Activated naive CD4-positive, alpha-beta T cell treated with anti-CD3 and anti-CD28 coated beads, Interleukin-2, amount 50 U/mL, for 72 hours (primary cell): ENCODE measurements around the gene KIF16B. TPM values are rescaled to one million over a fixed set of nuclear protein-coding genes. Genes with fewer than 3 reads are reported as not detected.
A peak's percentile ranks its signal among the peaks of the same experiment; 100 is the strongest.

Source experiments
- ATAC-seq, 2 donors: fragments of 150-1000 bp; cut with Tn5 transposase; 2 replicates each; pipeline ENCODE4 v1.10.0; 2021; ENCODE audit warnings: mild to moderate bottlenecking in 2 of 2, moderate library complexity in 2 of 2
- DNase-seq, 2 donors: peaks; one replicate each; pipeline ENCODE4 v3.0.0; 2021 to 2022; ENCODE audit warnings: low spot score in 2 of 2
- H3K27ac Mint-ChIP-seq, 2 donors: one replicate each; pipeline ENCODE4 v1.8.0; 2022; ENCODE audit warnings: mild to moderate bottlenecking in 2 of 2, mixed read lengths in 2 of 2
- H3K36me3 Mint-ChIP-seq, 2 donors: one replicate each; pipeline ENCODE4 v1.8.0; 2022; ENCODE audit warnings: mixed read lengths in 2 of 2
- H3K9me3 Mint-ChIP-seq, 2 donors: one replicate each; pipeline ENCODE4 v1.8.0; 2022; ENCODE audit warnings: mixed read lengths in 2 of 2
- total RNA-seq, 2 donors: library from RNA; stranded (reverse); gene quantifications; one replicate each; pipeline ENCODE4 v1.2.3, GENCODE V29; 2022

Gene KIF16B
- total RNA-seq, 2 donors from 2014 or later = 8.3 to 8.9 TPM

DNA sequence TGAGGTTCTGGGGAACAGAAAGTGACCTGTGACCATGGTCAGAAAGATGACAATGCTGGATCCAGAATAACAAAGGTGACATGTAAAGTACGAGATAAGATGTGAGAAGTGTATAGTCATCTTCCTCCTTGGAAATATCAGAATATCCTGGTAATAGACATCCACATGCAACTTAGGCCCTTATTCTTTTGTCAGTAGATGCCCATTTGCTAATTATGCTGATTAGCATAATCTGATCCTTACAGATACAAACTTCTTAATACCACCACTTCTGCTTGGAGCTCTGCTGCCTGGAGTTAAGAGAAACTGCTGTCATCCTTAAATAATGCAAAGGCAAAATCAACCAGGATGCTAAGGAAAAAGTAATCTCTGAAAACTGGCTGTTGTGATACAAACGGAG, 91.3 kb downstream of the KIF16B start:
- ATAC-seq (no peak), DNase-seq (no peak)
- Mint-ChIP-seq H3K36me3 (peaks cover 0 to 6% of the 10 kb centered on the region in 2 donors), H3K27ac (no peak overlapping the region), H3K9me3 (no peaks in the 10 kb centered on the region)

DNA sequence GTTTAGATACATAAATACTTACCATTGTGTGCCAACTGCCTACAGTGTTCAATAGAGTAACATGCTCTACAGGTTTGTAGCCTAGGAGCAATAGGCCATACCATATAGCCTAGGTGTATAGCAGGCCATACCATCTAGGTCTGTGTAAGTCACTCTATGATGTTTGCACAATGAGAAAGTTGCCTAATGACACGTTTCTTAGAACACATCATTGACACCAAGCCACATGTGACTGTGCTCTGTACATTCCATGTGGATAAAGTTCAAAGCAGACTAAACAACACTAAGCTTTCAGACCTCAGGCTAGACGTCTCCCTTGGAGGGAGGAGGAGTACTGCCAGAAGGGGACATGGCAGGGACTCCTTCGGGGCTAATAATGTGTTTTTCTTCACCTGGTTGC, 93.6 kb downstream of the KIF16B start:
- DNase-seq (no peak), ATAC-seq (no peak)
- Mint-ChIP-seq H3K36me3 (peaks cover 0 to 6% of the 10 kb centered on the region in 2 donors), H3K27ac (no peak overlapping the region), H3K9me3 (no peaks in the 10 kb centered on the region)

DNA sequence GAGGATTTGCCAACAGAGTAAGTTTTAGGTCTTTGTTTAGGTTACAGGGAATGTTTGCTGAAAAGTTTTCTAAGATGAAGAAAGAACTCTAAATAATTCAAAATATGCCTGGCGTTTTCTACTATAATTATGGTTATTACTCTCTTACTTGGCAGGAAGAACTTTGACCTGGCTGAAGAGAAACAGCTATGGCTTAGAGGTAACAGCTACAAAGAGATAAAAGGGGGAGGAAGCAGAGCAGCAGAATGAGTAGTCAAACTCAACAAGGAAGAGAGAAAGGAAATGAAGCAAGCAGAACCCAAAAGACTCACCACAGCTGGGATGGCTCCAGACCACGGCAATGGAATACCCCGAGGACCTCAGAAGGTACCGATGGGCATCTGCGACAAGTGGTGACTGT, 95.6 kb downstream of the KIF16B start:
- Mint-ChIP-seq H3K9me3 (no peaks in the 10 kb centered on the region), H3K36me3 (peaks cover 0 to 6% of the 10 kb centered on the region in 2 donors), H3K27ac (peak overlapping the region in 1 of 2 donors; percentile 22)
- DNase-seq (no peak), ATAC-seq (no peak)

DNA sequence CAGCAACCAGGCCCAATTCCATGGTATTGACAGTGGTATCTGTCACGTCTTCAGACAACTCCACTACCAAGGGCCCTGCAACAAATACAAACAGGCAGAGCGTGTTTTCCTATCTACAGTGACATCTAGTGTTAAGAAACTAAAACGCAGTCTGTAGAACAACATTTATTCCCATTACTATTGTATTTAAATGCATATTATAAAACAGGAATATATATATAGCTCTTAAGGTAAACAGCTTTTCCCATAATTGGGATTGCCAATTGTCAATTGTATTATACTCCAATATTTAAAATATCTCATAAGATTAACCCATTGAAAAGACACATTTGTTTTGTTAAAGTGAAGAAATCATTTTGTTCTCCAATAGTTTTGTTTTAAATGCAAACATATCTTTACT, 97.2 kb downstream of the KIF16B start:
- no peak for DNase-seq

DNA sequence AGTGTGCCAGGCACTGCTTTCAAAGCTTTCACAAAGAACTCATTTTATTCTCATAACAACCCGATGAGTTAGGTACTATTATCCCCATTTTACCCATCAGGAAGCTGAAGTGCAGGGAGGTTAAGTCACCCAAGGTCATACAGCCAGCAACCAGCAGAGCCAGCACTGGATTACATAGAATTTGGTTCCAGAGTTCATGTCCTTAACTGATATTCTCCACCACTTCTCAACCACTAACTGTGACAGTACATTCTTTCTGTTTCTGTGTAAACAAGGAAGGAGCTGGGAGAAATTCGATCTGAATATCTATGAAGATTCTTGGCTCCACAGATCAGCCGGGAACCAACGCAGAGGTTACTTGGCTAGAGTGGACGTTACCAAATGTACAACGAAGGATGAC, 98.0 kb downstream of the KIF16B start:
- H3K27ac Mint-ChIP-seq = no peak overlapping the region
- ATAC-seq = no peak
- no peak for DNase-seq
- peaks cover 0 to 6% of the 10 kb centered on the region in 2 donors for H3K36me3 Mint-ChIP-seq
- H3K9me3 Mint-ChIP-seq = no peaks in the 10 kb centered on the region

More for the DNA sequence above, 97.2 kb downstream of the KIF16B start:
- H3K9me3 Mint-ChIP-seq = no peaks in the 10 kb centered on the region
- ATAC-seq = no peak
- no peak overlapping the region for H3K27ac Mint-ChIP-seq
- H3K36me3 Mint-ChIP-seq = peaks cover 0 to 6% of the 10 kb centered on the region in 2 donors

DNA sequence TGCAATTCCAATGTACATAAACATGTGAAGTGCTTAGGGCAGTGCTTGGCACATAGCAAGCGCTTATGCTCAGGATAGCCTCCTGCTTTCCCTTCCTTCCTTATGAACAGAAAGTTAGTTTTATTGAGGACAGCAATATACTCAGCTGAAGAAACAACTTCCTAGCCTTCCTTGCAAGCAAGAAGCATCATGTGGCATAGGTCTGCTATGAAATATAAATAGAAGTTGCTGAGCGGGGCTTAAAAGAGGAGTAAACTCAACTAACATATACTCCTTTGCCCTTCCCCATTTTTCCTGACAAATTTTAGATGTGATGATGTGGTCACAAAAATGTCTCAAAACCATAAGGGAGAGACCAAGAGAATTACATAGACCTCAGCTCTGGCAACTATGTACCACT, 98.9 kb downstream of the KIF16B start:
- DNase-seq = no peak
- no peaks in the 10 kb centered on the region for H3K9me3 Mint-ChIP-seq
- no peak for ATAC-seq
- H3K36me3 Mint-ChIP-seq = peaks cover 0 to 6% of the 10 kb centered on the region in 2 donors
- H3K27ac Mint-ChIP-seq = no peak overlapping the region

DNA sequence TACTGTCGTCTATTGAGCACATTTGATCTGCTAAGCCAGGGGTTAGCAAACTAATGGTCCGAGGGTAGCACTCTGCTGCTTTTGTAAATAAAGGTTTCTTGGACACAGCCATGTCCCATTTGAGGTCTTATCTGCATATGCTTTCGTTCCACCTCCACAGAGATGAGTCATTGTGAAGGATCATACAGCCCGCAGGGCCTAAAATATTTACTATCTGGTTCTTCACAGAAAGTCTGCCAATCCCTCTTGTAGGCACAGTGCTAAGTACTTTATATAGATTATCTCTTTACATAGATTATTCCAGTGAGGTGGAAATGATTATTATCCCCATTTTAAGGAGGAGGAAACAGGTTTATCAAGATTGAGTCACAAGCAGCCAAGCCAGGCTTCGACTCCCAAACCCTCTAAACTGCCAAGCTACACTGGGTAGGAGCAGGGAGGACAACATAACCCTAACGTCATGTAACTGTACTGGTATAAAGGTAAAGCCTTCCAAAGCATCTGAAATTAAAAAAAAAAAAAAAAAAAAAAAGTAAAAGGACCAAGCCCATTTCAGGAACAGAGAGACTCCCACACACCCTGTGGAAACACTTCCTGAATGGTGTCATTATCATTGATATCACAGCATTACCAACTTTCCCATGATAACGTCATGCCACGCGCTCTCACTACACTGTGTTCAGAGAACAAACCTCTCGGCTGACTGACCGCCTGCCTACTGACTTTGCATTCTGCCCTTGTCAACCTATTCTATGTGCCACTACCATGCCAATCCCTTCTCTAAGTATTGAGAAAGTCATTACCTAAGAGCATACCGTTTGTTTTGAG, 101.0 kb downstream of the KIF16B start:
- Mint-ChIP-seq H3K9me3 (no peaks in the 10 kb centered on the region), H3K36me3 (no peaks in the 10 kb centered on the region), H3K27ac (peak overlapping the region in 1 of 2 donors; percentile 53)
- no peak for DNase-seq
- no peak for ATAC-seq

DNA sequence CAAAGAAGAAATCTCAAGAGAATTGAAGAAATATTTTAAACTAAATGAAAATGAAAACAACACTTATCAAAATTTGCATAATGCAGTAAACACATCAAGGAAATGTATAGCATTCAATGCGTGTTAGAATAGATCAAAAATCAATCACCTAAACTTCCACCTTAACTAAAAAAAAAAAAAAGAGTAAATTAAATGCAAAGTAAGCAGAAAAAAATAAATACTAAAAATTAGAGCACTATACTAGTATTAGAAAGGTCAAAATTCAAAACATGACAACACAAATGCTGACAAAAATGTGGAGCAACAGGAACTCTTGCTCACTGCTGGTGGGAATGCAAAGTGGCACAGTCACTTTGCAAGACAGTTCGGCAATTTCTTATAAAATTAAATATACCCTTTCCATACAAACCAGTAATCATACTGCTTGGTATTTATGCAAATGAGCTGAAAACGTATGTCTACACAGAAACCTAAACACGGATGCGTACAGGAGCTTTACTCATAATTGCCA, 103.8 kb downstream of the KIF16B start:
- no peak overlapping the region for H3K27ac Mint-ChIP-seq
- H3K9me3 Mint-ChIP-seq = peaks cover 0 to 4% of the 10 kb centered on the region in 2 donors
- ATAC-seq (no peak), DNase-seq (no peak)
- H3K36me3 Mint-ChIP-seq = no peaks in the 10 kb centered on the region

DNA sequence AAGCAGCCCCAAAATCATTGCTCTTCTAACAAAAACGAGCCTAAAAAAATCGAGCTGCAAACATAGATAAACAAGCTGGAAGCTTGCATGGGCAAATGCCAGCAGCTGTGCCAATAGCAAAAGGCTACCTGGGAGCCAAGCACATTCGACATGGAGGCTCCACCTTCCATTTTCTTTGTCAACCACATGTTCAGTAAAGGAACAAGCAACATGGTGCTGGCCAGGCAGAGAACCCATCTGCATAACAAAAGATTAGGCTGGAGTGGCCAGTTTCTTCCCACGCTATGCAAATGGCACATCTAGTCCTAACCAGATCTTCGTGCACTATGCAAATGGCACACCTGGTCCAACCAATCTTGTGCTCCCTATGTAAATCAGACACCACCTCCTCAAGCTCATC, 110.5 kb downstream of the KIF16B start:
- H3K27ac Mint-ChIP-seq = no peak overlapping the region
- no peak for DNase-seq

DNA sequence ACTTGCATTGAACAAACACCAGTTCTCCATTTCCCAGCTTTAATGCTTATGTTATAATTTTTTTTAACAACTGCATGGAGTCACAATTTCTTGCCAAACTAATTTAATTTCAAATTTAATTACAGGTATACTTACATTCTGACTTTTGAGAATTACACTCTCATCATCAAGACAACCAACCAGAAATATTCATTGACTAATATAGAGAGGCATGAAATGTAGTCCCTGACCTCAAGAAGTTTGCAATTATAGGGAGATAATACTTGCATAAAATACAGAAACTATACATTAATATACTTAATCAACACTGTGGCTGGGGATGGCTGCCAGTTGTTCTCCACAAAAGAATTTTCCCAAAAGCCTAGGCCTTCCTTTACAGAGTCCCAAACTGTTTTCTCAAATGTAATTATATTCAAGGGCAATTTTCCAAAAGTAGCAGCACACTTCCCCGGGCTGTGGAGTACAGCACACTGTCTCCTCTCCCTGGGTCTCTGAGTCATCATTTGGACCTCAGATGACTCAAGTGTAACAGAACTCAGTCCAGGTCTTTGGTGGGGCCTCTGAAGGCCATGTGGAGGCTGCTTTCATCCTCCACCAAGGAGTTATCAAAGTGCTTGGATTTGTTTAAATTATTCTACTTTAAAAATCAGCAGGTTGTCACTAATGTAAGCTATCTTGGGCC, 114.1 kb downstream of the KIF16B start:
- Mint-ChIP-seq H3K27ac (no peak overlapping the region), H3K36me3 (no peaks in the 10 kb centered on the region), H3K9me3 (no peaks in the 10 kb centered on the region)
- ATAC-seq (no peak), DNase-seq (no peak)

More for the DNA sequence above, 110.5 kb downstream of the KIF16B start:
- no peaks in the 10 kb centered on the region for H3K36me3 Mint-ChIP-seq
- ATAC-seq = no peak
- peaks cover 0 to 4% of the 10 kb centered on the region in 2 donors for H3K9me3 Mint-ChIP-seq

DNA sequence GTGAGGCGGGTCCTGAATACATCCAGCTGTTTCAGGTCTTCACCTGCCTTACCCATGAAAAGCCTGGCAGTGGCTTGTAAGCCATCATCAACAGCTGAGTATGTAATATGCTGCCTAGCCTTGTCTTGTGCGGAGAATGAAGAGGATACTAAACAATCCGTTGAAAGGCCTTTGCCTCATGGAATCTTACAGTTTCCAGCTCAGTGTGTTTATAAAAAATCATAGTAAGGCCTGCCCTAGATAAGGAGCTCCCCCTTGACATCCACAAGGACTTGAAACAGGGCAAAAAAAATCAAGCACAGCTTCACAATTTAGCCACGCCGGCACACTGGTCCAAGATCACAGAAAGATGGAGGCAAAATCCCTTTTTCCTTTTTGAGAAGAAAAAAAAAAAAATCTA, 115.7 kb downstream of the KIF16B start:
- Mint-ChIP-seq H3K36me3 (no peaks in the 10 kb centered on the region), H3K27ac (no peak overlapping the region), H3K9me3 (no peaks in the 10 kb centered on the region)
- ATAC-seq = no peak
- DNase-seq = no peak

DNA sequence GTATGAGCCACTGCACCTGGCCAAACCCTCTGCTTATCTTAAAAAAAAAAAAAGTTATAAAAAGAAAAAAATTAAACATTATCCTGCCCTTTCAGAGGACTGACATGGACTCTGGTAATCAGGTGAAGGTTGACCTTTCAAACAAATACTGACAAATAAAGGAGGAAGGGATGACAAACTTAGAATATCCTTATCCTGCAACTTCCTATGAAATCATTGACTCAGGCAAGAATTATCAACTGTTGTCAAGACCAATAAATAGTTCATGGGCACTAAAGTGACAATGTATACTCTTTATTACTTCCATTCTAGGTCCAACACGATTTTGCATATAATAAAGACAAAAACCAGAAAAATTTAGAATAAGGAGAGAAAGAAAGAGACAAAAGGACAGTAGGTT, 117.9 kb downstream of the KIF16B start:
- ATAC-seq (no peak), DNase-seq (no peak)
- no peaks in the 10 kb centered on the region for H3K9me3 Mint-ChIP-seq
- no peak overlapping the region for H3K27ac Mint-ChIP-seq
- H3K36me3 Mint-ChIP-seq = peaks cover 5 to 10% of the 10 kb centered on the region in 2 donors

DNA sequence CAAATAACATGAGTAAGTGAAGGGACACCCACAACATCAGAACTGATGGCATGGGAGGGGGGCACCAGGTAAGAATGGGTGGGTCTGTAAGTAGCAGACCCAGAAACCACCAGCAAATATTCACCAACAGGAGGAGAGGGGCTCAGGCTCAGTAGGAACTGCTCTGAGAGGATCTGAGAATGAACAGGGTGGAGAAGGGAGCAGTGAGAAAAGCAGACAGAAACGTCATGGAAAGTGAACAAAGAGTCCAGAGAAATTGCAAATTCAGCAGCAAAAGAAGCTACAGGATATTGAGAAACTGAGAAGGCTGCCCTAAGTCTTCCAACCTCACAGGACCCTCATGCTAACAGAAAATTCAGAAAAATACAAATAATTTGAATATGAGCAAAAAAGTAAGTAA, 121.3 kb downstream of the KIF16B start:
- ATAC-seq (no peak), DNase-seq (no peak)
- Mint-ChIP-seq H3K9me3 (no peaks in the 10 kb centered on the region), H3K27ac (no peak overlapping the region), H3K36me3 (peaks cover 11 to 14% of the 10 kb centered on the region in 2 donors)

DNA sequence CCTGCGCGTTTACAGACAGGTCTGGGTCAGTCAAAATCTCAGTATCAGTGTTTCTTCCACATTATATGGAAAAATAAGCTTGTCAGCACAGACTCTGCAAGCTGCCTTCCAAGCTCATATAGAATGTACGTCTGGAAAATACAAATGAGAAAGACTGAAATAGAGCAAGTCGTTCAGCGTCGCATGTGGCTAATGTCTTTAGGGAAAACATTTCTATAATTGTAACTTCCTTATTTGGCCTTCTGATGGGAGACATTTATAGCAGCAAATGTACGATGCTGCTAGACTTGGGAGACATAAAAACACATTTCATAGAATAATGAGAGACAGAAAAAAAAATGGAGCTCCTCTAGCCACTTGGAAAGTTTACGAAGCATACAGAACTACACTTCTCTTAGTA, 122.2 kb downstream of the KIF16B start:
- H3K36me3 Mint-ChIP-seq = peaks cover 11 to 14% of the 10 kb centered on the region in 2 donors
- no peaks in the 10 kb centered on the region for H3K9me3 Mint-ChIP-seq
- ATAC-seq = no peak
- H3K27ac Mint-ChIP-seq = no peak overlapping the region
- DNase-seq = no peak

DNA sequence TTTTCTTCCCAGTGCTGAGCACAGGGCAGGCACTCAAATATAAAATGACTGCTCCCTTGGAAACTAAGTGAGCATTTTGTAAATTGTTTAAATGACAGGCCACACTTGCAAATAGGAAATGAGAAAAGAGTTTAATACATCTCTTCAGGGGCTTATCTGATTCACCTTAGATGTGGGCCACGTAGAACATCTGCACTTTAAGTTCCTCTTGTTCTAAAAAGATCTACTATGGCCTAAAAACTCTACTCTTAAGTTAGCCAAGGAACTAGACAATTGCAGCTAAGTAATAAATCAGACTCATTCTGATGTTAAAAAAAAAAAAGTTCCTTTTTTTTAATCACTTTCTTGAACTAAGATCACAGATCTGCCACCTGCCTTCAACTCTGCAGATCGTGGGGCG, 126.3 kb downstream of the KIF16B start:
- no peaks in the 10 kb centered on the region for H3K9me3 Mint-ChIP-seq
- ATAC-seq (no peak), DNase-seq (no peak)
- peaks cover 11 to 14% of the 10 kb centered on the region in 2 donors for H3K36me3 Mint-ChIP-seq
- no peak overlapping the region for H3K27ac Mint-ChIP-seq

DNA sequence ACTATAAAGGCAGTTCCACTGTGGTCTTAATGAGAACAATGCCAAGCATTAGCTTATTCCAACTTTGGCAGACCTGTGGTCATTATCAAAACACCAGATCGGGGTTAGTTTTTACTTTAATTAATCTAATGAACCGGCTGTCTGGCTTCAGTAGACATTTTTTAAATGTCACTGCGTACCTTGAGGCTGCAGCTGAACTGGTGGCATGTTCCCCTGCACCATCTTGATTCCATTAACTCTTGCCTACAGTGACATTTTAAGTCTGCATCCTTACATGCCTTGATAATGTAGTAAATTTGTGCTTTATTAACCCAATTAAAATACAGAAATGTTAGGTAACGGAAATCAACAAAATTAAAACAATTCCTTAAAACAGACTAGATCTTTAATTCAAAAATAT, 127.0 kb downstream of the KIF16B start:
- DNase-seq = no peak
- H3K9me3 Mint-ChIP-seq = no peaks in the 10 kb centered on the region
- H3K27ac Mint-ChIP-seq = no peak overlapping the region
- peaks cover 14% of the 10 kb centered on the region in 2 donors for H3K36me3 Mint-ChIP-seq
- no peak for ATAC-seq

DNA sequence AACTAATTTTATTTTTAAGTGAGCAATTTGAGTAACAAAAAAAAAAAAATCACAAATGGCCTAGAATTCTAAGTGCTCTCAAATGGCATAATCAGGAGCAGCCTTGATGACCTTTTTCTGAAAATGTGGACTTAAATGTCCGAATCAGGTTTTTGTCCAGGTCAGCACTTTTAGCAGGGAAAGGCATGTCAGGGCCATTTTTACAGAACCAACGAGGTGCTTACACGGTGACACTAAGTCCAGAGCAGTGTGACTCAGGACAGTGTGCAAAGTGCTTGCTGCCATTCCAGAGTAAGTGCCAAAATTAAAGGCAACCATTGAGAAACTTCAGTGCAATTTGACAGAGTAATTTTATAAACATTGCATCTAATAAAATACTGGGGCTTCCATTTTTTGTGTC, 127.8 kb downstream of the KIF16B start:
- Mint-ChIP-seq H3K27ac (no peak overlapping the region), H3K9me3 (no peaks in the 10 kb centered on the region), H3K36me3 (peaks cover 11 to 14% of the 10 kb centered on the region in 2 donors)
- ATAC-seq (no peak), DNase-seq (no peak)
